GM12878 (cell line): ENCODE data around the gene BMPR1B. TPM values are rescaled to one million over a fixed set of nuclear protein-coding genes. Genes with fewer than 3 reads are reported as not detected.

Experiments
- ATAC-seq: fragments of 200-7000 bp; cut with Tn5 transposase; 3 replicates; pipeline ENCODE4 v1.9.1; 2020; ENCODE audit warnings: mild to moderate bottlenecking, moderate library complexity
- BruUV-seq: library from RNA; stranded (reverse); fragments of 400-500 nt; replicated peaks from 2 replicates; lab custom pipeline; 2021; lab: Mats Ljungman, UMichigan
- CTCF ChIA-PET: fragments of 300-600 bp; sonication (Branson Sonifier 250); formaldehyde crosslinking; extraction: SDS; loops from one replicate; lab custom pipeline; 2021; ENCODE audit warnings: inconsistent platforms; lab: Yijun Ruan, JAX
- POLR2A ChIA-PET: fragments of 350-600 bp; formaldehyde crosslinking; extraction: SDS; loops from one replicate; lab custom pipeline; 2021; ENCODE audit warnings: inconsistent platforms; lab: Charles Lee
- RAD21 ChIA-PET: fragments of 300-600 bp; sonication (Branson Sonifier 250); formaldehyde crosslinking; loops from one replicate; lab custom pipeline; 2023; ENCODE audit warnings: antibody characterized with exemption; ENCODE audit not compliant: unreplicated experiment; lab: Charles Lee
- SMC1A ChIA-PET: fragments of 300-600 bp; sonication (Branson Sonifier 250); formaldehyde crosslinking; loops from one replicate; lab custom pipeline; 2023; ENCODE audit not compliant: unreplicated experiment, uncharacterized antibody; lab: Charles Lee
- DNase-seq: peaks from one replicate; pipeline ENCODE4 v3.0.0-alpha.2; 2011; ENCODE audit warnings: low read depth, low spot score
- FAIRE-seq: peaks from 3 replicates; lab custom pipeline; 2011; peaks lifted over from hg19 to GRCh38; lab: Jason Lieb, UNC
- H2AFZ ChIP-seq: 2 replicates; pipeline ENCODE4 v1.6.0; 2011; ENCODE audit warnings: low read depth, low read length, control low read depth; ENCODE audit not compliant: control insufficient read depth
- H3K27ac ChIP-seq: 2 replicates; pipeline ENCODE4 v1.5.1; 2011; ENCODE audit warnings: control low read depth; ENCODE audit not compliant: control insufficient read depth, insufficient read depth
- H3K27me3 ChIP-seq, 2 experiments: replicated peaks in 1 of 2; 2 replicates each; pipeline versions ENCODE4 v1.6.0 to v1.6.1; 2011; ENCODE audit warnings: low read length in 1 of 2; ENCODE audit not compliant: control insufficient read depth in 2 of 2, insufficient read depth in 2 of 2
- H3K36me3 ChIP-seq, 2 experiments: 2 replicates each; pipeline ENCODE4 v1.5.1; 2011; ENCODE audit warnings: low read length in 1 of 2; ENCODE audit not compliant: control insufficient read depth in 2 of 2, insufficient read depth in 2 of 2
- H3K4me1 ChIP-seq: 2 replicates; pipeline ENCODE4 v1.6.1; 2011; ENCODE audit warnings: mild to moderate bottlenecking, low read length, moderate library complexity, mixed read lengths; ENCODE audit not compliant: control insufficient read depth, insufficient read depth
- H3K4me2 ChIP-seq: 2 replicates; pipeline ENCODE4 v1.6.0; 2011; ENCODE audit warnings: control low read depth; ENCODE audit not compliant: control insufficient read depth, insufficient read depth
- H3K4me3 ChIP-seq: fragments of 200-600 bp; sonication (generic); 2 replicates; pipeline ENCODE4 v1.5.1; 2016
- H3K79me2 ChIP-seq: 2 replicates; pipeline ENCODE4 v1.6.0; 2011; ENCODE audit warnings: low read length; ENCODE audit not compliant: control insufficient read depth, insufficient read depth
- H3K9ac ChIP-seq: 2 replicates; pipeline ENCODE4 v1.8.0; 2011; ENCODE audit warnings: low read length, control low read depth, mixed read lengths; ENCODE audit not compliant: control insufficient read depth, insufficient read depth
- H3K9me3 ChIP-seq: replicated peaks from 3 replicates; pipeline ENCODE4 v1.5.1; 2011; ENCODE audit warnings: mild to moderate bottlenecking, low read length; ENCODE audit not compliant: control insufficient read depth, insufficient read depth
- H4K20me1 ChIP-seq: 2 replicates; pipeline ENCODE4 v1.6.0; 2011; ENCODE audit not compliant: control insufficient read depth, insufficient read depth
- ATF7 ChIP-seq: fragments of 450-650 bp; IDR thresholded peaks from 2 replicates; pipeline ENCODE4 v1.6.1; 2016; ENCODE audit warnings: low read depth, mild to moderate bottlenecking
- BCL3 ChIP-seq: IDR thresholded peaks from 2 replicates; pipeline ENCODE4 v1.6.1; 2011; ENCODE audit warnings: borderline replicate concordance, low read depth, mild to moderate bottlenecking, moderate library complexity, low read length; ENCODE audit not compliant: insufficient read depth, poor library complexity, severe bottlenecking
- BRCA1 ChIP-seq: IDR thresholded peaks from 2 replicates; pipeline ENCODE4 v1.6.1; 2011; ENCODE audit warnings: low read depth, low read length, improper control_type of control experiment
- CBFB ChIP-seq: IDR thresholded peaks from 2 replicates; pipeline ENCODE4 v1.6.1; 2016; ENCODE audit warnings: antibody characterized with exemption, low read depth
- CREB1 ChIP-seq: IDR thresholded peaks from 2 replicates; pipeline ENCODE4 v1.6.1; 2012; ENCODE audit warnings: low read depth, mild to moderate bottlenecking, inconsistent platforms
- FOS ChIP-seq: IDR thresholded peaks from 3 replicates; pipeline ENCODE4 v1.6.1; 2011; ENCODE audit warnings: borderline replicate concordance; ENCODE audit not compliant: insufficient read length; ENCODE audit errors: extremely low read depth
- MEF2A ChIP-seq: IDR thresholded peaks from 2 replicates; pipeline ENCODE4 v1.6.1; 2011; ENCODE audit warnings: low read depth, mild to moderate bottlenecking, low read length, moderate library complexity; ENCODE audit not compliant: insufficient read depth
- MYB ChIP-seq: fragments of 150-350 bp; IDR thresholded peaks from 2 replicates; pipeline ENCODE4 v1.6.1; 2014; ENCODE audit warnings: mild to moderate bottlenecking, low read depth, low read length, borderline replicate concordance
- NR2F1 ChIP-seq: fragments of 450-650 bp; conservative IDR thresholded peaks from 2 replicates; pipeline ENCODE4 v1.6.1; 2017; ENCODE audit warnings: mild to moderate bottlenecking
- NRF1 ChIP-seq: conservative IDR thresholded peaks from 2 replicates; pipeline ENCODE4 v1.6.1; 2011; ENCODE audit warnings: mild to moderate bottlenecking, low read depth, low read length, improper control_type of control experiment
- SP1 ChIP-seq: IDR thresholded peaks from one replicate; pipeline ENCODE4 v1.6.1; 2011; ENCODE audit warnings: low read depth, low read length
- YBX1 ChIP-seq: fragments of 450-650 bp; IDR thresholded peaks from 2 replicates; pipeline ENCODE4 v1.6.1; 2016; ENCODE audit warnings: antibody characterized with exemption
- ZBED1 ChIP-seq: IDR thresholded peaks from 2 replicates; pipeline ENCODE4 v1.6.1; 2016; ENCODE audit warnings: borderline replicate concordance
- ZBTB4 ChIP-seq: fragments of 450-650 bp; formaldehyde crosslinking; IDR thresholded peaks from 2 replicates; pipeline ENCODE4 v1.4.0; 2022; ENCODE audit warnings: mild to moderate bottlenecking, moderate library complexity
- ZNF217 ChIP-seq: fragments of 450-650 bp; IDR thresholded peaks from 2 replicates; pipeline ENCODE4 v1.6.1; 2017; ENCODE audit warnings: antibody characterized with exemption, mild to moderate bottlenecking
- ZNF622 ChIP-seq: fragments of 450-650 bp; IDR thresholded peaks from 2 replicates; pipeline ENCODE4 v1.6.1; 2017; ENCODE audit warnings: mild to moderate bottlenecking, inconsistent platforms
- WGBS: methylation state at CpG from one replicate; pipeline ENCODE4 v1.1.6; 2016; ENCODE audit warnings: low lambda C conversion rate; ENCODE audit not compliant: insufficient replicate concordance, insufficient coverage; ENCODE audit errors: missing lambda C conversion rate; 5-methylcytosine and 5-hydroxymethylcytosine counted together
- in situ Hi-C: fragments of 300-500 bp; cut with MboI; formaldehyde crosslinking; loops from 9 replicates; pipeline ENCODE4 v1.14.3; 2018; ENCODE audit warnings: mixed read lengths
- intact Hi-C: fragments of 100-400 bp; cut with micrococcal nuclease; formaldehyde crosslinking; loops from one replicate; pipeline ENCODE4 v1.14.2; 2022; ENCODE audit not compliant: unreplicated experiment
- polyA plus RNA-seq, 11 experiments: library from polyadenylated mRNA; depleted of rRNA in 4 of 11; unstranded in 6 of 11; stranded (reverse) in 5 of 11; fragments of >200 nt; fragmentation: Nextera tagmentation in 4 of 11; fragmentation: Illumina TruSeq in 1 of 11; extraction: Ambion mirVana in 4 of 11; extraction: Trizol in 1 of 11; gene quantifications; 1 replicate in 1 of 11; 2 replicates in 10 of 11; pipeline versions ENCODE4 v1.2.1 to v1.2.3, GENCODE V29; 2011 to 2016; ENCODE audit warnings: inconsistent platforms in 2 of 11, missing spikeins in 2 of 11, low read depth in 1 of 11
- total RNA-seq, 4 experiments: library from RNA; depleted of rRNA in 3 of 4; stranded (reverse); fragments of >200 nt in 3 of 4; fragmentation: Illumina TruSeq in 1 of 4; extraction: Trizol in 1 of 4; gene quantifications; 2 replicates each; pipeline versions ENCODE4 v1.2.1 to v1.2.3, GENCODE V29; 2013 to 2021
- TF ChIP-seq, protein P1 (sequence below): IDR thresholded peaks from 2 replicates; pipeline ENCODE4 v1.6.1; 2011; ENCODE audit warnings: borderline replicate concordance, low read depth, mild to moderate bottlenecking, moderate library complexity, mixed read lengths, low read length; ENCODE audit not compliant: insufficient read depth; ENCODE audit errors: extremely low read length
- TF ChIP-seq, protein P2 (sequence below): IDR thresholded peaks from 2 replicates; pipeline ENCODE4 v1.6.1; 2011; ENCODE audit warnings: mild to moderate bottlenecking, low read depth, low read length, moderate library complexity; ENCODE audit not compliant: insufficient replicate concordance

Gene BMPR1B
- total and polyA plus RNA-seq, 10 of the 15 experiments (the other 5 are each of a cell fraction or from before 2014, with no cell fraction given) = not detected

DNA sequence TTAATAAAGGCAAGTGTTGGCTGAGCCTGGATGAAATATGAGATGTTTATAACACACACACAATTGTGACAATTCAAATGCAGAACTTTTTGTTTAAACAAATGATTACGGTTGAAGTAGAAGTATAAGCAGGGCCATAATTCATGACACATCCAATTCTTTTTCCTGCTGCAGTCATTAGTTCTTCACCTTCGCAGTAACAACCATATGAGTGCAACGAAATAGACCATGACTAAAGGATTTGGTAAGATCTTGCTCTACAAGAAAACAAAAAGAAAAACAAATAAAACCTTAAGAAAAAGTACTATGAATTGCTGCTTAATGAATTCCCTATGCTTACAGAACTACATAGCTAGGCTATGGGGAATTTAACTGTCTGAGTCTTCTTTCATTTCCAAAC lies 13.9 kb upstream of the BMPR1B start (continued):
- no peak for TF ChIP-seq ZBTB4 (CRISPR knock-in tag)
- no peak for TF ChIP-seq ZNF217
- TF ChIP-seq BRCA1 = no peak
- TF ChIP-seq, all 136 proteins: peak for 0

DNA sequence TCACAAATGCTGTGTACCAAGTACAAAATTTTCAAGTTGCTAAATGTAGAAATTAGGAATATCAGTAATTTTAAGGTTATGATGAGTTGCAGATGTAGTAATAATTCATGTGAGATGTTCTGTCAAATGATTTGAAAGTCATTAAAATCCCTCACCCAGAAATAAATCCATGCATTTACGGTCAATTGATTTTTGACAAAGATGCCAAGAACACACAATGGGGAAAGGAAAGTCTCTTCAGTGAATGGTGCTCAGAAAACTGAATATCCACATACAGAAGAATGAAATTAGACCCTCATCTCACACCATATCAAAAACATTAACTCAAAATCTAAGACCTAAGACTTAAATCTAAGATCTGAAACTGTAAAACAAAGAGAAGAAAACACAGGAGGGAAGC lies 12.9 kb upstream of the BMPR1B start:
- no TSS peak for BruUV-seq
- Histone ChIP-seq H3K4me1 (no peaks in the 10 kb centered on the region), H3K9ac (no peak overlapping the region), H3K27ac (no peak overlapping the region), H3K79me2 (no peaks in the 10 kb centered on the region), H3K36me3 (no peaks in the 10 kb centered on the region), H3K27me3 (no peaks in the 10 kb centered on the region), H3K4me3 (no peak overlapping the region), H3K9me3 (no peaks in the 10 kb centered on the region), H2AFZ (no peak overlapping the region), H3K4me2 (no peak overlapping the region), H4K20me1 (no peaks in the 10 kb centered on the region)
- DNase-seq = no peak
- CTCF ChIA-PET = no interaction called here
- RAD21 ChIA-PET = no interaction called here
- SMC1A ChIA-PET = interaction anchor here (1.5 kb wide), 1 partner anchor 21 kb away, joined by 4 read pairs; no protein-coding TSS in a partner anchor
- POLR2A ChIA-PET = no interaction called here
- intact Hi-C loops (no loop called here), in situ Hi-C loops (no loop called here)
- WGBS = 58% methylated on average over 1 of the region's 1 CpG
- ATAC-seq = no peak
- no peak for FAIRE-seq
- no peak for TF ChIP-seq NRF1
- TF ChIP-seq SP1 = no peak
- TF ChIP-seq, protein P1, sequence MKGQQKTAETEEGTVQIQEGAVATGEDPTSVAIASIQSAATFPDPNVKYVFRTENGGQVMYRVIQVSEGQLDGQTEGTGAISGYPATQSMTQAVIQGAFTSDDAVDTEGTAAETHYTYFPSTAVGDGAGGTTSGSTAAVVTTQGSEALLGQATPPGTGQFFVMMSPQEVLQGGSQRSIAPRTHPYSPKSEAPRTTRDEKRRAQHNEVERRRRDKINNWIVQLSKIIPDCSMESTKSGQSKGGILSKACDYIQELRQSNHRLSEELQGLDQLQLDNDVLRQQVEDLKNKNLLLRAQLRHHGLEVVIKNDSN = no peak
- TF ChIP-seq NR2F1 = no peak
- TF ChIP-seq MEF2A = no peak
- no peak for TF ChIP-seq BCL3
- no peak for TF ChIP-seq FOS
- no peak for TF ChIP-seq ZBED1
- no peak for TF ChIP-seq MYB
- no peak for TF ChIP-seq CBFB
- no peak for TF ChIP-seq ZNF622
- no peak for TF ChIP-seq CREB1
- TF ChIP-seq ATF7 = no peak
- TF ChIP-seq, protein P2, sequence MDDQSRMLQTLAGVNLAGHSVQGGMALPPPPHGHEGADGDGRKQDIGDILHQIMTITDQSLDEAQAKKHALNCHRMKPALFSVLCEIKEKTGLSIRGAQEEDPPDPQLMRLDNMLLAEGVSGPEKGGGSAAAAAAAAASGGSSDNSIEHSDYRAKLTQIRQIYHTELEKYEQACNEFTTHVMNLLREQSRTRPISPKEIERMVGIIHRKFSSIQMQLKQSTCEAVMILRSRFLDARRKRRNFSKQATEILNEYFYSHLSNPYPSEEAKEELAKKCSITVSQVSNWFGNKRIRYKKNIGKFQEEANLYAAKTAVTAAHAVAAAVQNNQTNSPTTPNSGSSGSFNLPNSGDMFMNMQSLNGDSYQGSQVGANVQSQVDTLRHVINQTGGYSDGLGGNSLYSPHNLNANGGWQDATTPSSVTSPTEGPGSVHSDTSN = no peak
- TF ChIP-seq YBX1 = no peak
